ENCODE data around the gene TARBP1.

TARBP1 gene

DNA sequence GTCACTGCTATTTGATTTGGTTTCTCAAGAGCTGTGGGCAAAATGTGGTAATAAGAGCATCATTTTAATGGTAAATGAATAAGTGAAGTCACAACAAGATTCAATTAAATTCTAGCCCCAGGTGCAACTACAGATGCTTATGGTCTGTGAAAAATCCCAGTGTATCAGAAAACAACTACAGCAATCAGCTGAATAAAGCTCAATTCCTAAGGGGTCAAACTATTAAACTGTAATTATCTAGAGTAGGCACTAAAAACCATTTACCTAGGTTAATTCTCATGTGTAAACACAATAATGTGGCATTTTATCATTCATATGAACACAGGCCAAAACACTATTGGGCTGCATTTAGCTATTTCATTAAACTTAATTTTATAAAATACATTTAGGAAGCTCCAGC is 9.6 kb downstream of the TARBP1 start:
- DNase-seq (ENCODE audit: low read depth): no peak
- no peak overlapping the region for H3K4me3 ChIP-seq (ENCODE audit: low read depth, low read length)
- TF ChIP-seq, protein P1, sequence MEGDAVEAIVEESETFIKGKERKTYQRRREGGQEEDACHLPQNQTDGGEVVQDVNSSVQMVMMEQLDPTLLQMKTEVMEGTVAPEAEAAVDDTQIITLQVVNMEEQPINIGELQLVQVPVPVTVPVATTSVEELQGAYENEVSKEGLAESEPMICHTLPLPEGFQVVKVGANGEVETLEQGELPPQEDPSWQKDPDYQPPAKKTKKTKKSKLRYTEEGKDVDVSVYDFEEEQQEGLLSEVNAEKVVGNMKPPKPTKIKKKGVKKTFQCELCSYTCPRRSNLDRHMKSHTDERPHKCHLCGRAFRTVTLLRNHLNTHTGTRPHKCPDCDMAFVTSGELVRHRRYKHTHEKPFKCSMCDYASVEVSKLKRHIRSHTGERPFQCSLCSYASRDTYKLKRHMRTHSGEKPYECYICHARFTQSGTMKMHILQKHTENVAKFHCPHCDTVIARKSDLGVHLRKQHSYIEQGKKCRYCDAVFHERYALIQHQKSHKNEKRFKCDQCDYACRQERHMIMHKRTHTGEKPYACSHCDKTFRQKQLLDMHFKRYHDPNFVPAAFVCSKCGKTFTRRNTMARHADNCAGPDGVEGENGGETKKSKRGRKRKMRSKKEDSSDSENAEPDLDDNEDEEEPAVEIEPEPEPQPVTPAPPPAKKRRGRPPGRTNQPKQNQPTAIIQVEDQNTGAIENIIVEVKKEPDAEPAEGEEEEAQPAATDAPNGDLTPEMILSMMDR (IDR thresholded peaks at IDR 0.05; ENCODE audit: control insufficient read depth, extremely low read depth, insufficient read depth): no peak

DNA sequence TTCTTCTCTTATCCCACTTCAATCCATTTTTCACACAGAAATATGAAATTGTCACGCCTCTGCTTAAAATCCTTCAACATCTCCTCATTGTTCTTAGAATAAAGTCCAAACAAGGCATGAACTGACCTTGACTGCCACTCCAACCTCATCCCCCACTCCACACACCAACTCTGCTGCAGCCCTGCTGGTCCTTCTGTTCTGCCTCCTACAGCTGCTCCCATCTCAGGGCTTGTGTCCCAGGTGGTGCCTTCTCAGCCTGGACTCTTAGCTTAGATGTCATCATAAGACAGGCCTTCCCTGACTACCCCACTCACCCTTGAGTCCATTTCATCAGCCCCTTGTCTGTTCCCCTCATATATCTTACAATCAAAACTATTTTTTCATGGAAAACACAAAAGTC is 10.4 kb downstream of the TARBP1 start:
- H3K4me3 ChIP-seq (ENCODE audit: low read depth, low read length): no peak overlapping the region
- TF ChIP-seq, protein P1 (IDR thresholded peaks at IDR 0.05; ENCODE audit: control insufficient read depth, extremely low read depth, insufficient read depth): no peak
- DNase-seq (ENCODE audit: low read depth): no peak

DNA sequence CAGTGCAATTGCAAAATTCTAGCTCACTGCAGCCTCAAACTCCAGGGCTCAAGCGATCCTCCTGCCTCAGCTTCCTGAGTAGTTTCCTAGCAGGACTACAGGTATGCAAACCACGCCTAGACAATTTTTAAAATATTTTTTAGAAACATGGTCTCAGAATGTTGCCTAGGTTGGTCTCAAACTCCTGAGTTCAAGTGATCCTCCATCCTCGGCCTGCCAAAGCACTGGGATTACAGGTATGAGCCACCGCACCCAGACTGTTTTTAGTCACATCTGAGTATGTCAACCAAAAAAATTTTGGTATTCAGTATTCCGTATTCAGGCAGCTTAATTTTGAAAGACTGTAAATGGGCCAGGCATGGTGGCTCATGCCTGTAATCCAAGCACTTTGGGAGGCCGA is 11.2 kb downstream of the TARBP1 start:
- H3K4me3 ChIP-seq (ENCODE audit: low read depth, low read length): no peak overlapping the region
- no peak for DNase-seq (ENCODE audit: low read depth)
- TF ChIP-seq, protein P1 (IDR thresholded peaks at IDR 0.05; ENCODE audit: control insufficient read depth, extremely low read depth, insufficient read depth): no peak

DNA sequence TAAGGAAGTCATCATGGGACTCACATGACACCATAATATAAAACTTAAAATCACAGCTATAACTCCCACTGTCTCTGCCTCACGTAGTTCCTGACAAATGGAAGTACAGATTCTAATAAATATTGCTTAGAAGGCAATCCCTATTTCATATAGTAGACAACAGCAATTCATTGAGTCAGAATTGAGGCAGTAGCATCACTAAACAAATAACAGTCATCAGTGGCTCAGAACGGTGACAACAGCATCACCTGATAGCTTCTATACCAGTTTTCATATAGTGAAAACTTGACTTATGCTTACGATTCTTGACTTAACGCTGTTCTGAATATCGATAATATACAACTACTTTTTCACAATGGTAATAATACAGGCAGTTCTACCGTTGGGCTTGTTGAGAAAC is 12.0 kb downstream of the TARBP1 start:
- H3K4me3 ChIP-seq (ENCODE audit: low read depth, low read length): no peak overlapping the region
- DNase-seq (ENCODE audit: low read depth): no peak
- TF ChIP-seq, protein P1 (IDR thresholded peaks at IDR 0.05; ENCODE audit: control insufficient read depth, extremely low read depth, insufficient read depth): no peak

DNA sequence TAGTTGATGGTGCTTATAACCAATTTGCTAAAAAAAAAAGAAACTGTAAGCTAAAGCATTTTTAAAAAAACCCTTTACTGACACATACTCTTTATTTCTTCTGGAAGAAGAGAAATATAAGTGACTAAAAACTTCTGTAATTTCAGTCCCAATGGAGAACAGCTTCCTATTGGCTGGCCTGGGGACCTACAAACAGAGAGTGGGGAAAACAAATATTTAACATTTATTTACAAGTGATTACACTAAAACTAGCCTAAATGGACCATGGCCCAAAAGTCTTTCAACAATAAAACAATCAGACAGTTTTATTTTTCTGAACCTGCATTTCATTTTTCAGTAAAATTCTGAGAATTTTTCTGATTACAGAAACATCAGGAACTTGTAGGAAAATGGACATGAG is 15.2 kb downstream of the TARBP1 start:
- TF ChIP-seq, protein P1 (IDR thresholded peaks at IDR 0.05; ENCODE audit: control insufficient read depth, extremely low read depth, insufficient read depth): no peak
- H3K4me3 ChIP-seq (ENCODE audit: low read depth, low read length): peak overlapping the region; percentile 6; the same call in 1 of the 2 replicates
- DNase-seq (ENCODE audit: low read depth): no peak

DNA sequence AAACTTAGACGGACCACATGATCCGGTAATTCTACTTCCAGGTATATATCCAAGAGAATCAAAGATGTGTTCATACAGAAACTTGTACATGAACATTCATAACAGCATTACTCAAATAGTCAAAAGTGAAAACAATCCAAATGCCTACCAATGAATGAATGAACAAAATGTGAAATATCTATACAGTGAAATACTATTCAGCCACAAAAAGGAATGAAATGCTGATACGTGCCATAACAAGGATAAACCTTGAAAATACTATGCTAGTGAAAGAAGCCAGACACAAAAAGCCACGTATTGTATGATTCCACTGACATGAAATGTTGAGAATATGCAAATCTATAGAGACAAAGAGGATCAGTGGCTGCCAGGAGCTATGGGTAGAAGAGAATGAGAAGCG is 18.3 kb downstream of the TARBP1 start:
- DNase-seq (ENCODE audit: low read depth): no peak
- TF ChIP-seq, protein P1 (IDR thresholded peaks at IDR 0.05; ENCODE audit: control insufficient read depth, extremely low read depth, insufficient read depth): no peak
- no peak overlapping the region for H3K4me3 ChIP-seq (ENCODE audit: low read depth, low read length)

DNA sequence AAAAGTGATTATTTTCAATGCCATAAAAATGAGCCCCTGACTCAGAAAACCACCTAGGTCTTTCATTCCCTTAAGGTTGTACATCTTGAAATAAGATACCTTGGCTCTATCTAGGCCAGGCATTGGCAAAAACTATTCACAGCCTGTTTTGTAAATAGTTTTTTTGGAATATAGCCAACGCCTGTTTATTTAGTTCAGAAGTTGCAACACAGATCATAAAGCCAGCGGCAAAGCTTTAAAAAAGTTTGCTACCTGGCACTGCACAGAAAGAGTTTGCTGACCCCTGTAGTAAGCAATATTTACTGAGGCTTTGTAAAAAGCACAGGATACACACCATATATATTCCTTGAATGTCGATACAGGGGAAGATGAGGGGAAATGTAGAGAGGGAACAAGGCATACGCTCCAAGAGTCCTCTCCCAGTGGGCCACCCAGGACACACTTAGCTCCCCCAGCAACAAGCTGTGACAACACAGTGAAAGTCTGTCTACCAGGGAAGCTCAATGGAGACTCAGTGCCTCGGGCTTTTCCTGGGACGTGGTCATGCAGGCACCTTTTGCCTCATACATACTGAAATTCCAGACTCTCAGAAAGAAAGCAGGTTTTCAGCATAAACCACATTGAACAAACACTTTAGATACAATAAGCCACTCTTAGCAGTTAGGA is 20.5 kb downstream of the TARBP1 start:
- peak; percentile 90 for DNase-seq (ENCODE audit: low read depth)
- no peak overlapping the region for H3K4me3 ChIP-seq (ENCODE audit: low read depth, low read length)
- TF ChIP-seq, protein P1 (IDR thresholded peaks at IDR 0.05; ENCODE audit: control insufficient read depth, extremely low read depth, insufficient read depth): no peak

Measured in LNCaP clone FGC (cell line).